ENCODE measurements around the gene CHURC1. TPM values are rescaled to one million over a fixed set of nuclear protein-coding genes. Genes with fewer than 3 reads are reported as not detected.
A peak's percentile ranks its signal among the peaks of the same experiment; 100 is the strongest.

CHURC1 gene
- total and polyA plus RNA-seq, 2 of the 13 experiments (the other 11 are each of a cell fraction or from before 2014, with no cell fraction given), result 41.1 to 74.4 TPM

- TF ChIP-seq HBP1 (CRISPR knock-in tag; IDR thresholded peaks at IDR 0.05; ENCODE audit: low read depth), result 0 out of 2 replicates have a peak, but pooled peaks have one; percentile 16
- peak; percentile 92 for TF ChIP-seq ZNF687 (CRISPR knock-in tag; IDR thresholded peaks at IDR 0.05)
- no peak for TF ChIP-seq ZSCAN22 (CRISPR knock-in tag; IDR thresholded peaks at IDR 0.05)
- peak; percentile 47 for TF ChIP-seq ZNF263 (CRISPR knock-in tag; IDR thresholded peaks at IDR 0.05)
- TF ChIP-seq FIP1L1 (IDR thresholded peaks at IDR 0.05; ENCODE audit: borderline replicate concordance, insufficient read depth, low read depth, low read length), result no peak
- no peak for TF ChIP-seq ZC3H4 (CRISPR knock-in tag; IDR thresholded peaks at IDR 0.05; ENCODE audit: borderline replicate concordance)
- peak; percentile 28; the same call in 1 of the 2 replicates for TF ChIP-seq CREM (IDR thresholded peaks at IDR 0.05)
- TF ChIP-seq CREM (CRISPR knock-in tag; IDR thresholded peaks at IDR 0.05), result no peak
- TF ChIP-seq GFI1 (CRISPR knock-in tag; IDR thresholded peaks at IDR 0.05; ENCODE audit: borderline replicate concordance), result no peak
- peak; percentile 34; the same call in 1 of the 2 replicates for TF ChIP-seq FOXP4 (CRISPR knock-in tag; IDR thresholded peaks at IDR 0.05)
- TF ChIP-seq ERF (CRISPR knock-in tag; IDR thresholded peaks at IDR 0.05), result no peak
- peak; percentile 76 for TF ChIP-seq POLR2G (IDR thresholded peaks at IDR 0.05; ENCODE audit: low read depth, low read length)
- peak; percentile 71 for TF ChIP-seq SAP130 (CRISPR knock-in tag; IDR thresholded peaks at IDR 0.05; ENCODE audit: low read depth)
- no peak for TF ChIP-seq SOX13 (IDR thresholded peaks at IDR 0.05)
- peak in 1 of 2 experiments; percentile 43; a peak in 1 of 4 replicates for TF ChIP-seq SOX13 (CRISPR knock-in tag; conservative IDR thresholded peaks at IDR 0.05 in 1 of 2, IDR thresholded peaks at IDR 0.05 in 1 of 2)
- 0 out of 2 replicates have a peak, but pooled peaks have one; percentile 28 for TF ChIP-seq ZNF746 (CRISPR knock-in tag; IDR thresholded peaks at IDR 0.05)
- TF ChIP-seq ARNTL (CRISPR knock-in tag; IDR thresholded peaks at IDR 0.05), result no peak
- 0 out of 2 replicates have a peak, but pooled peaks have one; percentile 52 for TF ChIP-seq ZKSCAN5 (CRISPR knock-in tag; IDR thresholded peaks at IDR 0.05)
- peak; percentile 56; the same call in 1 of the 2 replicates for TF ChIP-seq ARNT2 (CRISPR knock-in tag; IDR thresholded peaks at IDR 0.05; ENCODE audit: low read depth)
- TF ChIP-seq ZNF225 (CRISPR knock-in tag; IDR thresholded peaks at IDR 0.05), result peak; percentile 70; the same call in 1 of the 2 replicates
- 0 out of 2 replicates have a peak, but pooled peaks have one; percentile 1 for TF ChIP-seq ZBTB3 (CRISPR knock-in tag; IDR thresholded peaks at IDR 0.05; ENCODE audit: borderline replicate concordance, low read depth)
- TF ChIP-seq MTA3 (CRISPR knock-in tag; IDR thresholded peaks at IDR 0.05), result no peak
Measured at GRCh38 chr14:64947710-64948611, 33.7 kb downstream of the CHURC1 start (continued).
